IPS DF 6.9 (cell line): ENCODE measurements around the gene NGEF.
A peak's percentile ranks its signal among the peaks of the same experiment; 100 is the strongest.

Experiments used
- DNase-seq: peaks from one replicate; pipeline ENCODE4 v3.0.0-alpha.2; 2013; ENCODE audit warnings: low read depth, low spot score
- H3K27ac ChIP-seq: one replicate; pipeline ENCODE4 v1.5.1; 2013; ENCODE audit warnings: low read length, control low read depth
- H3K27me3 ChIP-seq: 2 replicates; pipeline ENCODE4 v1.6.1; 2013; ENCODE audit warnings: mild to moderate bottlenecking, low read length; ENCODE audit not compliant: control insufficient read depth, insufficient read depth
- H3K36me3 ChIP-seq: 2 replicates; pipeline ENCODE4 v1.6.1; 2013; ENCODE audit warnings: low read length; ENCODE audit not compliant: control insufficient read depth, insufficient read depth
- H3K4me1 ChIP-seq: 2 replicates; pipeline ENCODE4 v1.6.1; 2013; ENCODE audit warnings: low read length; ENCODE audit not compliant: control insufficient read depth, insufficient read depth
- H3K4me3 ChIP-seq: 2 replicates; pipeline ENCODE4 v1.5.1; 2013; ENCODE audit warnings: mild to moderate bottlenecking, low read length
- H3K9me3 ChIP-seq: 2 replicates; pipeline ENCODE4 v1.6.1; 2013; ENCODE audit warnings: low read length, inconsistent platforms; ENCODE audit not compliant: control insufficient read depth, insufficient read depth
- WGBS: extraction: QIAGEN DNeasy Blood & Tissue Kit; methylation state at CpG from one replicate; pipeline ENCODE4 v1.1.7; 2013; ENCODE audit warnings: mixed read lengths, missing lambda C conversion rate; ENCODE audit not compliant: insufficient read length, insufficient coverage; 5-methylcytosine and 5-hydroxymethylcytosine counted together

The NGEF gene

GRCh38 chr2:232967474-232967873, 45.6 kb downstream of the NGEF start:
- DNase-seq, result no peak
- H3K4me3 ChIP-seq, result no peak overlapping the region

GRCh38 chr2:232966122-232966521, 46.9 kb downstream of the NGEF start:
- Histone ChIP-seq H3K4me3 (no peak overlapping the region), H3K36me3 (no peaks in the 10 kb centered on the region), H3K9me3 (no peaks in the 10 kb centered on the region), H3K27ac (no peak overlapping the region), H3K27me3 (no peaks in the 10 kb centered on the region), H3K4me1 (no peaks in the 10 kb centered on the region)
- peak; percentile 11 for DNase-seq
- WGBS, result no CpG with 5 or more reads among the region's 5 CpGs

More at GRCh38 chr2:232967474-232967873, 45.6 kb downstream of the NGEF start:
- Histone ChIP-seq H3K27me3 (no peaks in the 10 kb centered on the region), H3K4me1 (no peaks in the 10 kb centered on the region), H3K27ac (no peak overlapping the region), H3K9me3 (no peaks in the 10 kb centered on the region), H3K36me3 (no peaks in the 10 kb centered on the region)
- no CpG with 5 or more reads among the region's 2 CpGs for WGBS

GRCh38 chr2:232963913-232964312, 49.1 kb downstream of the NGEF start:
- H3K4me3 ChIP-seq, result no peak overlapping the region
- DNase-seq, result no peak
- H3K9me3 ChIP-seq, result no peaks in the 10 kb centered on the region
- H3K27ac ChIP-seq, result no peak overlapping the region
- H3K36me3 ChIP-seq, result no peaks in the 10 kb centered on the region
- whole genome bisulfite sequencing, result no CpG with 5 or more reads among the region's 1 CpG
- H3K4me1 ChIP-seq, result no peaks in the 10 kb centered on the region
- H3K27me3 ChIP-seq, result no peaks in the 10 kb centered on the region

- H3K36me3 ChIP-seq, result no peaks in the 10 kb centered on the region
- H3K9me3 ChIP-seq, result no peaks in the 10 kb centered on the region
- no peak overlapping the region for H3K4me3 ChIP-seq
- no peaks in the 10 kb centered on the region for H3K27me3 ChIP-seq
- no CpG with 5 or more reads among the region's 2 CpGs for WGBS
- no peak overlapping the region for H3K27ac ChIP-seq
- DNase-seq, result no peak
- H3K4me1 ChIP-seq, result no peaks in the 10 kb centered on the region
These were observed 52.2 kb downstream of the NGEF start for GRCh38 chr2:232960862-232961261.

GRCh38 chr2:232959139-232959538, 53.9 kb downstream of the NGEF start:
- WGBS, result no CpG with 5 or more reads among the region's 4 CpGs
- Histone ChIP-seq H3K27me3 (no peaks in the 10 kb centered on the region), H3K36me3 (no peaks in the 10 kb centered on the region), H3K4me3 (no peak overlapping the region), H3K4me1 (no peaks in the 10 kb centered on the region), H3K27ac (no peak overlapping the region), H3K9me3 (no peaks in the 10 kb centered on the region)
- DNase-seq, result no peak

- WGBS, result no CpG with 5 or more reads among the region's 3 CpGs
- H3K9me3 ChIP-seq, result no peaks in the 10 kb centered on the region
- DNase-seq, result no peak
- no peaks in the 10 kb centered on the region for H3K27me3 ChIP-seq
- H3K27ac ChIP-seq, result no peak overlapping the region
- no peaks in the 10 kb centered on the region for H3K36me3 ChIP-seq
- H3K4me3 ChIP-seq, result no peak overlapping the region
- H3K4me1 ChIP-seq, result no peaks in the 10 kb centered on the region
These were observed 55.4 kb downstream of the NGEF start for GRCh38 chr2:232957657-232958090.

- H3K4me3 ChIP-seq, result no peak overlapping the region
- no peaks in the 10 kb centered on the region for H3K9me3 ChIP-seq
- H3K27ac ChIP-seq, result no peak overlapping the region
- no peaks in the 10 kb centered on the region for H3K27me3 ChIP-seq
- H3K4me1 ChIP-seq, result no peaks in the 10 kb centered on the region
- H3K36me3 ChIP-seq, result no peaks in the 10 kb centered on the region
- WGBS, result no CpG with 5 or more reads among the region's 5 CpGs
- no peak for DNase-seq
These were observed 57.2 kb downstream of the NGEF start for GRCh38 chr2:232955856-232956255.

- no peak for DNase-seq
- H3K36me3 ChIP-seq, result no peaks in the 10 kb centered on the region
- H3K27ac ChIP-seq, result no peak overlapping the region
- no peaks in the 10 kb centered on the region for H3K4me1 ChIP-seq
- WGBS, result no CpG with 5 or more reads among the region's 10 CpGs
- H3K9me3 ChIP-seq, result no peaks in the 10 kb centered on the region
- no peak overlapping the region for H3K4me3 ChIP-seq
- H3K27me3 ChIP-seq, result no peaks in the 10 kb centered on the region
These were observed 58.4 kb downstream of the NGEF start for GRCh38 chr2:232954691-232955090.

- no CpG with 5 or more reads among the region's 7 CpGs for WGBS
- Histone ChIP-seq H3K36me3 (no peaks in the 10 kb centered on the region), H3K4me3 (no peak overlapping the region), H3K27me3 (no peaks in the 10 kb centered on the region), H3K27ac (no peak overlapping the region), H3K4me1 (no peaks in the 10 kb centered on the region), H3K9me3 (no peaks in the 10 kb centered on the region)
- no peak for DNase-seq
These were observed 61.2 kb downstream of the NGEF start for GRCh38 chr2:232951891-232952290.

GRCh38 chr2:232951181-232951580, 61.9 kb downstream of the NGEF start:
- WGBS, result no CpG with 5 or more reads among the region's 11 CpGs
- Histone ChIP-seq H3K36me3 (no peaks in the 10 kb centered on the region), H3K4me1 (no peaks in the 10 kb centered on the region), H3K9me3 (no peaks in the 10 kb centered on the region), H3K4me3 (no peak overlapping the region), H3K27ac (no peak overlapping the region), H3K27me3 (no peaks in the 10 kb centered on the region)
- no peak for DNase-seq

- no CpG with 5 or more reads among the region's 8 CpGs for WGBS
- Histone ChIP-seq H3K4me1 (no peaks in the 10 kb centered on the region), H3K27ac (no peak overlapping the region), H3K9me3 (no peaks in the 10 kb centered on the region), H3K27me3 (no peaks in the 10 kb centered on the region), H3K36me3 (no peaks in the 10 kb centered on the region), H3K4me3 (no peak overlapping the region)
- DNase-seq, result no peak
These were observed 62.3 kb downstream of the NGEF start for GRCh38 chr2:232950751-232951150.
